MM.1S (cell line): Measurements from ENCODE around the gene KRT78.

Source experiments
- CTCF ChIP-seq: fragments of 300-600 bp; sonication (generic); IDR thresholded peaks from 2 replicates; pipeline ENCODE4 v1.5.1; 2016; ENCODE audit warnings: antibody characterized with exemption, low read length, mixed read lengths
- EZH2phosphoT487 ChIP-seq: fragments of 300-600 bp; sonication (generic); IDR thresholded peaks from 2 replicates; pipeline ENCODE4 v1.6.1; 2018; ENCODE audit warnings: antibody characterized with exemption, low read length

DNA sequence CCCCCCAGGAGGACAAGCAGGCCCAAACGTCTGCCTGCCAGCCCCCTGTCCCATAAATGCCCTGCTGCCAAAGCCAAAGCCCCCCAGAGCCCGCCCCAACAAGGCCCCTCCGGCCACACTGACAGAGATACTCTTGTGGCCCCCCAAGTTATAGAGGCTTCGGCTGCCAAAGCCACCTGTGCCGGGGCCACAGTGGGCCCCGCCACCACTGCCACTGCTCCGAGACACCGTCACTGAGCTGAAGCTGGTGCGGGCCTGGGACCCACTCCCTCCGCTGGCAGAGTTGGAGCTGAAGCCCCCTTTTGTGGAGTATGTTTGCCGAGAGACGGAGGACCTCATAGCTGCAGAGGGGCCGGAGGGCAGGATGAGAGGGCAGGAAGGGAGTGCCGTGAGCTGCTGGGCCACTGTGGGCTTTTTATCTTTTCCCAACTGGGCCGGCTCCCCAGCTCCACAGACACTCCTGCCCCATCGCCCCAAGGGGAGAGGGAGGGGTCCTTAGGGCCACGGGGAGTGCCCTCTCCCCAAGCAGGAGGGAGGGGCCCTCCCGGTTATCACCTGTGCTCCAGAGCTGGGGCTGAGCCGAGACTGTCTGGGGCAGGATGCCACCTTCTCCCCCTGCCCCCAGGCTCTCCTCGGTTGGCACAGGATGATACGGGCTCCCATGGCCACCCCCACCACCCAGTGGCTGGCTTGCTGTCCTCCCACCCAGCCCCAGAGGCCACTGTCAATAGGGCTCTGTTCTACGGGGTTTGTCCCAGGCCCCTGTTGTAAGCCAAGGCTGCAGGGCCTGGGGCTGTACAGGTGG lies 14.7 kb downstream of the KRT78 start, which contains the start of gene KRT79:
- TF ChIP-seq CTCF (no peak), EZH2phosphoT487 (no peak)
